PFSK-1 (cell line): ENCODE results near the gene TRIM10.
A peak's percentile ranks its signal among the peaks of the same experiment; 100 is the strongest.

ENCODE experiments used
- FOXP2 ChIP-seq: optimal IDR thresholded peaks from 2 replicates; pipeline ENCODE3; 2011; ENCODE audit warnings: borderline replicate concordance, control low read depth, inconsistent platforms; ENCODE audit not compliant: insufficient read depth; ENCODE audit errors: extremely low read length, extremely low read depth
- POLR2AphosphoS5 ChIP-seq: IDR thresholded peaks from 2 replicates; pipeline ENCODE4 v1.6.1; 2012; ENCODE audit warnings: low read depth, mild to moderate bottlenecking, control low read depth, low read length, moderate library complexity
- SIN3A ChIP-seq: IDR thresholded peaks from 2 replicates; pipeline ENCODE4 v1.6.1; 2012; ENCODE audit warnings: mild to moderate bottlenecking, low read length, moderate library complexity, borderline replicate concordance; ENCODE audit not compliant: insufficient read depth
- TAF1 ChIP-seq: IDR thresholded peaks from 2 replicates; pipeline ENCODE4 v1.6.1; 2012; ENCODE audit warnings: low read length, control low read depth, borderline replicate concordance; ENCODE audit not compliant: insufficient read depth
- TF ChIP-seq, protein P1 (sequence below), 2 experiments: IDR thresholded peaks; 2 replicates each; pipeline versions ENCODE4 v1.6.1 to v1.8.0; 2011 to 2012; ENCODE audit warnings: low read depth in 2 of 2, low read length in 2 of 2, control low read depth in 1 of 2, inconsistent platforms in 1 of 2, mild to moderate bottlenecking in 1 of 2, moderate library complexity in 1 of 2; ENCODE audit not compliant: insufficient read depth in 1 of 2

TRIM10 gene

DNA sequence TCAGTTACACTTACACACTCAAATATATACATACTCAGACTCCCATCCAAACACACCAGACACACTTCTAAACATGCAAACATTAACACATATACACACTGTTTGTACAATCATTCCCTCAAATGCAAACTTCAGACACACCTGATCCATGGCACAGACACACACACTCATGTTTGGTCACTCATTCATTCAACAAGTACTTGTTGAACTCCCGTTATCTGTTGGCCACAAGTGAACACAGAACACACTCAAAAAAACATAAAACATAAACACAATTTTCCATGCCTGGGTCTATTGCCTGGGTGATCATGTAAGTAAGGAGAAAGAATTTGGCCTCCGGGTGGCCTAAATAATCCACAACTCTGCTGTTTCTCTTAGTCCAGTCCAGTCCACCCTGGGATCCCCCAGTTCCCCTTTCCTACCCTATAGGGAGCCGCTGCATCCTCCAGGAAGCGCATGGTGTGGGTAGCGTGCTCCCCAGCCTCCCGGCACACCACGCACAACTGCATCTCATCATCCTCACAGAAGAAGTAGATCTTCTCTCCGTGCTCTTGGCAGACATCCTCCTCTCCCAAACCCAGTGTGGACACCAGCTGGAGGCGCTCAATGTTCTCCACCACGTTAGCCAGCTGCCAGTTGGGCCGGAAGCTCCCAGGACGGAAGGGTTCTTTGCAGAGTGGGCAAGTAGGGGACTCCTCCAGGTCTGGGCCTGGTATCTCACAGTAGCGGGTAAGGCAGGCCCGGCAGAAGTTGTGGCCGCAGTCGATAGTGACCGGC, 815 bp downstream of the TRIM10 start:
- TF ChIP-seq SIN3A (no peak), TAF1 (no peak)

DNA sequence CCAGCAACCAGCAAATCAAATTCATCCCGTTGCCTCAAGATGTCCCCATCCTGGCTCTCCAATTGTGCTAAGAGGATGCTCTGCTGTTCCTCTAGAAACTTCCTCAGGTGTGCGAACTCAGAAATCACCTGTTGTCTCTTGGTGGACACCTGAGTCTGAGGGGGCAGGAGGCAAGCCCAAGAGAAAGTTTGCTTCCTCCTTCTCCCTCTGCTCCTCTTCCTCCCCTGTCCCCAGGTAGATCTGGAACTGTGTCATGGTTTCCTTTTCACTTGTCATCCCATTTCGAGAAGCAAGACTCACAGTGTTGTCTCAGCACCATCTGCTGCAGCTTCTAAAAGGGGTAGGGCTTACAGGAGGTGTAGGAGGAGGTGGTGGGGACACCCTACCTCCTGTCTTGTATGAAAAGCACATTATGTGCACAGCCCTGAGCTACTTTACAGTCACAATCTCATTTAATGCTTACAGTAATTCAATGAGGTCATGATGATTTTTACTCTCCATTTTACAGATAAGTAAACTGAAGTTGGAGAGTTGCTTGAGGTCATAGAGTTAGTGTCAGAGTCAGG, 2.5 kb downstream of the TRIM10 start:
- TF ChIP-seq, protein P1, sequence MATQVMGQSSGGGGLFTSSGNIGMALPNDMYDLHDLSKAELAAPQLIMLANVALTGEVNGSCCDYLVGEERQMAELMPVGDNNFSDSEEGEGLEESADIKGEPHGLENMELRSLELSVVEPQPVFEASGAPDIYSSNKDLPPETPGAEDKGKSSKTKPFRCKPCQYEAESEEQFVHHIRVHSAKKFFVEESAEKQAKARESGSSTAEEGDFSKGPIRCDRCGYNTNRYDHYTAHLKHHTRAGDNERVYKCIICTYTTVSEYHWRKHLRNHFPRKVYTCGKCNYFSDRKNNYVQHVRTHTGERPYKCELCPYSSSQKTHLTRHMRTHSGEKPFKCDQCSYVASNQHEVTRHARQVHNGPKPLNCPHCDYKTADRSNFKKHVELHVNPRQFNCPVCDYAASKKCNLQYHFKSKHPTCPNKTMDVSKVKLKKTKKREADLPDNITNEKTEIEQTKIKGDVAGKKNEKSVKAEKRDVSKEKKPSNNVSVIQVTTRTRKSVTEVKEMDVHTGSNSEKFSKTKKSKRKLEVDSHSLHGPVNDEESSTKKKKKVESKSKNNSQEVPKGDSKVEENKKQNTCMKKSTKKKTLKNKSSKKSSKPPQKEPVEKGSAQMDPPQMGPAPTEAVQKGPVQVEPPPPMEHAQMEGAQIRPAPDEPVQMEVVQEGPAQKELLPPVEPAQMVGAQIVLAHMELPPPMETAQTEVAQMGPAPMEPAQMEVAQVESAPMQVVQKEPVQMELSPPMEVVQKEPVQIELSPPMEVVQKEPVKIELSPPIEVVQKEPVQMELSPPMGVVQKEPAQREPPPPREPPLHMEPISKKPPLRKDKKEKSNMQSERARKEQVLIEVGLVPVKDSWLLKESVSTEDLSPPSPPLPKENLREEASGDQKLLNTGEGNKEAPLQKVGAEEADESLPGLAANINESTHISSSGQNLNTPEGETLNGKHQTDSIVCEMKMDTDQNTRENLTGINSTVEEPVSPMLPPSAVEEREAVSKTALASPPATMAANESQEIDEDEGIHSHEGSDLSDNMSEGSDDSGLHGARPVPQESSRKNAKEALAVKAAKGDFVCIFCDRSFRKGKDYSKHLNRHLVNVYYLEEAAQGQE (IDR thresholded peaks at IDR 0.05; ENCODE audit: insufficient read depth in 1 of 2, low read depth in 2 of 2, low read length in 2 of 2): no peak

DNA sequence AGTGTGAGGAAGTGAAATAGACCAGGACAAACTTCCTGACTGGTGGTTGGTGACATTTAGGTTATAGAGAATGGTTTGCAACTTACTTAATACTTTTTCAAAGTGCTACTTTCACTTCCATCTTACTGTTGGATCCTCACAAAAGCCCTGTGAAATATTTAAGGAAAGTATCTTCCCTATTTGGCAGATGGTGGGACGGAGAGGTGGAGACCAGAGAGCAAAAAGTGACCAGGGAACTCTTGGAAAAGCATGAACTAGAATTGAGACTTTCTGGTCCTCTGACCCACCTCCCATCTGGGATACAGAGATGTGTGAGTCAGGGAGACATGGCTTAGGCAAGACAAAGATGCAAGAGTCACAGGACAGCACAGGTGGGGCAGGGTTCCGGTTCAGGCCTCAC, 3.0 kb downstream of the TRIM10 start:
- TF ChIP-seq, protein P1 (IDR thresholded peaks at IDR 0.05; ENCODE audit: insufficient read depth in 1 of 2, low read depth in 2 of 2, low read length in 2 of 2): no peak
- TF ChIP-seq TAF1: no peak
- no peak for TF ChIP-seq FOXP2
- TF ChIP-seq SIN3A: no peak
- no peak for TF ChIP-seq POLR2AphosphoS5

DNA sequence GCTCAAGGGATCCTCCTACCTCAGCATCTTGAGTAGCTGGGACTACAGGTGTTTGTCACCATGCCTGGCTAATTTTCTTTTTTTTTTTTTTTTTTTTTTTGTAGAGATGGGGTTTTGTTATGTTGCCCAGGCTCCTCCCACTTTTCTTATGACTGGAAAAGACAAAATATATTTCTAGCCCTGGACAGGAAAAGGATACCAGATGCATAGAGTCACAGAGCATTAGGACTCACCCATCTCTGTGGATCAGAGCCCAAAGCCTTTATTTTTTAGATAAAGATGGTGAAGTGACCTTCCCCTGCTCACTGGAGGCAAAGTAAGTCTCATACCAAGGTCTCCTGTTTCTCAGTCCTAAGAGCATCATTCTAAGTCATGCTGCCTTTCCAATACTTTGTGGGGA, 3.4 kb downstream of the TRIM10 start:
- no peak for TF ChIP-seq SIN3A
- no peak for TF ChIP-seq POLR2AphosphoS5

DNA sequence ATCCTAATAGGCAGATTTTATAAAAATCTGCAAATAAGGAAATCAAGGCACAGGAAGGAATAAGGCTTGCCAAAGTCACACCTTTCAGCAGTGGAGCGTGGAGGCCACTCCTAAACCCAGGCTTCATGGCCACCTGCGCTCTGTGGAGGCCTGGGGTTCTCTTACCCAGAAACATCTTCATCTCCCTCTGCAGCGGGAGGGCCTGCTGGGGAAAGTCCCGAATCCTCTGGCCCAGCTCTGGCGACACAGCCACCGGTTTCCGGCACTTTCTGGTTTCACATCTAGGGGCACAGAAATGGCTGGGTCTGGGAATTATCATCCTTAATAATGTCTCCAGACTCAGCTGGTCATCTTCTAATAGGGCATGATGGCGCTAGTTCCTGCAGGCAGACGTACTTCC, 4.2 kb downstream of the TRIM10 start:
- no peak for TF ChIP-seq TAF1

DNA sequence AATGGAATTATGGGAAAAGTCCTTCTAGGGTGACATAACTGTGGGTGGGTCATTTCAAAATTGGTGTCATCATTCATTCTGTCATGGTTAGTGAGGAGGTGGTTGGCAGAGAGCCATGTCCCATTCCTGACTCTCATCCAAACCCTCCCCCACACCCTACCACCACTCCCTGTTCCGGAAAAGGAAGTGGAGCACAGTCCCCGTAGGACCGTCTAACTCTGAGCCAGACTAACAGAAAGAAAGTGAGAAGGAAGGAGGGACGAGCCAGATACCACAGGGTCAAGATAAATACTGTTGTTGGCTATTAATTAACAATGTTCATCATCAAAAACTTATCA, 4.8 kb downstream of the TRIM10 start:
- TF ChIP-seq TAF1: 0 out of 2 replicates have a peak, but pooled peaks have one; percentile 33
- peak; percentile 82 for TF ChIP-seq FOXP2
- TF ChIP-seq, protein P1 (IDR thresholded peaks at IDR 0.05; ENCODE audit: insufficient read depth in 1 of 2, low read depth in 2 of 2, low read length in 2 of 2): peak in 1 of 2 experiments; percentile 52; a peak in 1 of 4 replicates
- no peak for TF ChIP-seq SIN3A
- no peak; the same call in 1 of the 2 replicates for TF ChIP-seq POLR2AphosphoS5
